ENCODE data around the gene MEIS1.

The MEIS1 gene

GRCh38 chr2:66443186-66443978 lies 8.5 kb downstream of the MEIS1 start:
- no peak overlapping the region for H3K27ac ChIP-seq (ENCODE audit: low read length, poor library complexity, severe bottlenecking)
- peak overlapping the region in 1 of 2 experiments; percentile 85 for H3K14ac ChIP-seq (ENCODE audit: low read length in 2 of 2)
- peak overlapping the region; percentile 42 for H3K4me2 ChIP-seq (ENCODE audit: low read length, poor library complexity, severe bottlenecking)
- H2AFZ ChIP-seq (ENCODE audit: low read depth, low read length): no peak overlapping the region
- H2AK5ac ChIP-seq (ENCODE audit: low read length, severe bottlenecking): no peak overlapping the region
- no peak overlapping the region for H2BK5ac ChIP-seq (ENCODE audit: low read depth, low read length, poor library complexity, severe bottlenecking)
- H3K4ac ChIP-seq (ENCODE audit: low read depth in 1 of 2, low read length in 2 of 2): peak overlapping the region; percentile 94 to 98
- peaks cover 0 to 16% of the 10 kb centered on the region in 2 experiments for H3K27me3 ChIP-seq (ENCODE audit: control insufficient read depth in 1 of 2, insufficient read depth in 1 of 2, low read length in 2 of 2)
- peak overlapping the region in 1 of 2 experiments; percentile 89 for H3K23ac ChIP-seq (ENCODE audit: low read length in 2 of 2)
- H3K18ac ChIP-seq (ENCODE audit: low read depth in 1 of 2, low read length in 2 of 2): peak overlapping the region; percentile 87 to 93
- H3K4me3 ChIP-seq (ENCODE audit: insufficient read depth in 1 of 2, low read depth in 1 of 2, low read length in 2 of 2): peak overlapping the region in 1 of 2 experiments; percentile 72
- peak overlapping the region; percentile 23 for H2BK15ac ChIP-seq (ENCODE audit: low read depth, poor library complexity, severe bottlenecking)
- H3K79me1 ChIP-seq (replicated peaks; ENCODE audit: low read length, poor library complexity, severe bottlenecking): peaks cover 4% of the 10 kb centered on the region
- peaks cover 5 to 13% of the 10 kb centered on the region in 2 experiments for H3K36me3 ChIP-seq (ENCODE audit: control insufficient read depth in 1 of 2, insufficient read depth in 2 of 2, low read depth in 1 of 2, low read length in 2 of 2)
- DNase-seq: no peak
- peak overlapping the region; percentile 99 for H3K9ac ChIP-seq (ENCODE audit: low read length)
- peak overlapping the region; percentile 97 for H2BK120ac ChIP-seq (ENCODE audit: low read depth, low read length)
- H3K9me3 ChIP-seq (ENCODE audit: control insufficient read depth, low read length): no peaks in the 10 kb centered on the region
- H3K4me1 ChIP-seq (ENCODE audit: control insufficient read depth, insufficient read depth, low read depth, low read length): peaks cover 24% of the 10 kb centered on the region
- WGBS: 32% methylated on average over 9 of the region's 17 CpGs
- H4K91ac ChIP-seq (ENCODE audit: low read length): peak overlapping the region; percentile 89
- peak overlapping the region; percentile 83 to 89 for H2BK12ac ChIP-seq (ENCODE audit: low read length in 2 of 2)
- H4K8ac ChIP-seq (ENCODE audit: low read length): peak overlapping the region; percentile 95

GRCh38 chr2:66443979-66444861 lies 9.3 kb downstream of the MEIS1 start:
- H3K4me3 ChIP-seq (ENCODE audit: insufficient read depth in 1 of 2, low read depth in 1 of 2, low read length in 2 of 2): peak overlapping the region in 1 of 2 experiments; percentile 72
- H3K4me1 ChIP-seq (ENCODE audit: control insufficient read depth, insufficient read depth, low read depth, low read length): peaks cover 22% of the 10 kb centered on the region
- H3K27ac ChIP-seq (ENCODE audit: low read length, poor library complexity, severe bottlenecking): no peak overlapping the region
- 15% methylated on average over 30 of the region's 33 CpGs for WGBS
- H3K27me3 ChIP-seq (ENCODE audit: control insufficient read depth in 1 of 2, insufficient read depth in 1 of 2, low read length in 2 of 2): peaks cover 0 to 14% of the 10 kb centered on the region in 2 experiments
- H2BK15ac ChIP-seq (ENCODE audit: low read depth, poor library complexity, severe bottlenecking): peak overlapping the region; percentile 63
- peak overlapping the region; percentile 99 for H3K9ac ChIP-seq (ENCODE audit: low read length)
- H2BK12ac ChIP-seq (ENCODE audit: low read length in 2 of 2): peak overlapping the region; percentile 83 to 89
- H3K18ac ChIP-seq (ENCODE audit: low read depth in 1 of 2, low read length in 2 of 2): peak overlapping the region; percentile 87 to 93
- peaks cover 6 to 13% of the 10 kb centered on the region in 2 experiments for H3K36me3 ChIP-seq (ENCODE audit: control insufficient read depth in 1 of 2, insufficient read depth in 2 of 2, low read depth in 1 of 2, low read length in 2 of 2)
- H3K79me1 ChIP-seq (replicated peaks; ENCODE audit: low read length, poor library complexity, severe bottlenecking): peaks cover 4% of the 10 kb centered on the region
- H3K4me2 ChIP-seq (ENCODE audit: low read length, poor library complexity, severe bottlenecking): peak overlapping the region; percentile 42
- peak; percentile 73 for DNase-seq
- H3K23ac ChIP-seq (ENCODE audit: low read length in 2 of 2): peak overlapping the region in 1 of 2 experiments; percentile 98
- peak overlapping the region; percentile 97 for H2BK120ac ChIP-seq (ENCODE audit: low read depth, low read length)
- H3K9me3 ChIP-seq (ENCODE audit: control insufficient read depth, low read length): no peaks in the 10 kb centered on the region
- peak overlapping the region in 1 of 2 experiments; percentile 85 for H3K14ac ChIP-seq (ENCODE audit: low read length in 2 of 2)
- no peak overlapping the region for H2AFZ ChIP-seq (ENCODE audit: low read depth, low read length)
- peak overlapping the region; percentile 89 for H4K91ac ChIP-seq (ENCODE audit: low read length)
- H2AK5ac ChIP-seq (ENCODE audit: low read length, severe bottlenecking): no peak overlapping the region
- peak overlapping the region; percentile 86 to 94 for H3K4ac ChIP-seq (ENCODE audit: low read depth in 1 of 2, low read length in 2 of 2)
- H2BK5ac ChIP-seq (ENCODE audit: low read depth, low read length, poor library complexity, severe bottlenecking): no peak overlapping the region
- H4K8ac ChIP-seq (ENCODE audit: low read length): peak overlapping the region; percentile 95

DNA sequence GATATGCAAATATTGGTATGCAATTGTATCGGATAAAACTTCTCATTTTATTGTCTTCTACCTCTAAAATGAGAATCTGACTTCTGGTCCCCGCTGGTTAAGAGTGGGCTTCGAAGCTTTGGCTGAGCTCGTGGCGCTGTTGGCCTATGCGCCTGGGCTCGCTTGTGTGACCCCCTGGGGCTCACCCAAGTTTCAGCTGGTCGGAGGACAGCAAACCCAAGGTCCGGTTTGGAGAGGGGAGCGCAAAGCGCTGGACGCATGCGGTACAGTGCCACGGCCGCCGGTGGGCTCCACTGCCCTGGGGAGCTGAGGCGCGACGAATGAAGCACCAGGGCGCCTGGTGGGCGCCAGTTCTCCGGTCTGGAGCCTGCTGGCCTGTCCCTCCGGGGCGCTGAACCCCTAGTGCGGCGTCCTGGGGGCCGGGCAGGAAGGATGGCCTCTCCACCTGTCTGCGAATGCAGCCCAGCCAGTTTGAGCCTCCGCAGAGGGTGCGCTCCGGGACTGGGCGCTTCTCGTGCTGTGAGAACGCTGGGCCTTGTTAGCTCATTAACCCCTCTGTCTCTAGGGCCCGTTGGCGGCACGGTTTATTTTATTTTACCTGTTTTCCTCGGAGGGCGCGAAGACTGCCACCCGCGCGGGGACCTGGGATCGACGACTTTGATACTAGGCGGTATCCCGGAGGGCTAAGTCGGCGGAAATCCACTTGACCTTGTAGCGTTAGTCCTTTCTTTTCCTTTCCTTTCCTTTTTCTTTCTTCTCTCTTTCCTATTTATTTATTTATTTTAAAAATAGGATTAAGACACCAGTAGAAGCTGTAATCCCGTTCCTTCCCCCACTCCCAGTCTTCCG lies 10.4 kb downstream of the MEIS1 start:
- Histone ChIP-seq H3K27ac (ENCODE audit: low read length, poor library complexity, severe bottlenecking) (no peak overlapping the region), H4K91ac (ENCODE audit: low read length) (peak overlapping the region; percentile 98), H2AFZ (ENCODE audit: low read depth, low read length) (no peak overlapping the region), H2AK5ac (ENCODE audit: low read length, severe bottlenecking) (no peak overlapping the region), H3K4me1 (ENCODE audit: control insufficient read depth, insufficient read depth, low read depth, low read length) (peaks cover 19% of the 10 kb centered on the region), H3K36me3 (ENCODE audit: control insufficient read depth in 1 of 2, insufficient read depth in 2 of 2, low read depth in 1 of 2, low read length in 2 of 2) (peaks cover 6 to 13% of the 10 kb centered on the region in 2 experiments), H3K79me1 (replicated peaks; ENCODE audit: low read length, poor library complexity, severe bottlenecking) (peaks cover 4% of the 10 kb centered on the region), H2BK5ac (ENCODE audit: low read depth, low read length, poor library complexity, severe bottlenecking) (no peak overlapping the region), H3K4me2 (ENCODE audit: low read length, poor library complexity, severe bottlenecking) (peak overlapping the region; percentile 94), H3K27me3 (ENCODE audit: control insufficient read depth in 1 of 2, insufficient read depth in 1 of 2, low read length in 2 of 2) (peaks cover 0 to 10% of the 10 kb centered on the region in 2 experiments), H3K14ac (ENCODE audit: low read length in 2 of 2) (peak overlapping the region; percentile 12 to 74), H3K4ac (ENCODE audit: low read depth in 1 of 2, low read length in 2 of 2) (peak overlapping the region; percentile 99), H3K9ac (ENCODE audit: low read length) (peak overlapping the region; percentile 99), H3K4me3 (ENCODE audit: insufficient read depth in 1 of 2, low read depth in 1 of 2, low read length in 2 of 2) (peak overlapping the region; percentile 46 to 72), H3K18ac (ENCODE audit: low read depth in 1 of 2, low read length in 2 of 2) (peak overlapping the region; percentile 60 to 99), H3K23ac (ENCODE audit: low read length in 2 of 2) (peak overlapping the region; percentile 90 to 97), H2BK120ac (ENCODE audit: low read depth, low read length) (peak overlapping the region; percentile 98), H3K9me3 (ENCODE audit: control insufficient read depth, low read length) (no peaks in the 10 kb centered on the region), H4K8ac (ENCODE audit: low read length) (peak overlapping the region; percentile 90), H2BK15ac (ENCODE audit: low read depth, poor library complexity, severe bottlenecking) (peak overlapping the region; percentile 96), H2BK12ac (ENCODE audit: low read length in 2 of 2) (peak overlapping the region; percentile 65 to 69)
- WGBS: 12% methylated on average over 51 of the region's 52 CpGs
- DNase-seq: peak; percentile 72
